Measurements from ENCODE around the gene MAN2A1.
"Not testable (repeated sequence)": the region's sequence is repeated elsewhere in the genome, so short reads cannot be mapped to it uniquely, and the experiment has no call there.

MAN2A1 gene

DNA sequence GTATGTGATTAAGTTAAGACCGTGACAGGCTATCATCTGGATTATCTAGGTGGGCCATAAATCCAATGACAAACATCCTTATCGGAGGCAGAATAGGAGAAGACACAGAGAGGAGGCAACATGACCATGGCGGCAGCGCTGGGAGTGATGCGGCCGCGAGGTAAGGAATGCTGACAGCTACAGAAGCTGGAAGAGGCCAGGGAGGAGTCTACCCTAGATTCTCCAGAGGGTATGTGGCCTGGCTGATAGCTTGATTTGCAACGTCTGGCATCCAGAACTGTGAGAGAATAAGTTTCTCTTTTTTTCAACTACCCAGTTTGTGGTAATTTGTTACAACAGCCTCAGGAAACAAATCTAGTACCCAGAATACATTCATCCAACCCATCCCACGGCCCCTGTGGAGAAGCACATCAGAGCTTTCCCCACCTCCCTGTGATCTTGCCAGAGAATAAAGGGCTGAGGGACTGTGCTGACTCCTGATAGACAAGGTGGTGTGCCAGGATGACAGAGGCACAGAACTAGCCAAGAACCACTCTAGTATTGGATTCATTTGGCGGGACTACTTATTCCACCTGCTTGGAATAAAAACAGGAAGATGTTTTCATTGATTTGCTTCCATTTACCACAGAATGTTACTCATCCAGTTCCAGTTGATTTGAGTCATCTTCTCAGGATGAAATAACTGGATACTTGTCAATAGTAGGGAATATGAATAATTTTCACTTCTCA, 187.4 kb downstream of the MAN2A1 start:
- no peak for DNase-seq

DNA sequence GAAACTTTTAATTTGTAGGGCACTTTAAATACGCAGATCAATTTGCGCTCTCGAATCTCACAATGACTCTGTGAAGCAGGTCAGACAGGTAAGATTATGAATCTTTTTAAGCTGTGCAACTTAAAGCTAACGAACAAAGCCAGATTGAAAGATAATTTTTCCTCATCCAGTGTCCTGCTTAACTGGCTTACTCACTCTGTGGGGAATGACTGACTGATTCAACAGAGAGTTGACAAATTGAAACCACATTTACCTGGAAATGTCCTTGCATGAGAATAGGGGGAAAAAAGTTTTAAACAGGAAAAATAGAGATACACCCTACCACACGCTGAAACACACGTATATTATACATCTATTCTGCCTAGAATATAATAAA, 187.9 kb downstream of the MAN2A1 start:
- DNase-seq = no peak

DNA sequence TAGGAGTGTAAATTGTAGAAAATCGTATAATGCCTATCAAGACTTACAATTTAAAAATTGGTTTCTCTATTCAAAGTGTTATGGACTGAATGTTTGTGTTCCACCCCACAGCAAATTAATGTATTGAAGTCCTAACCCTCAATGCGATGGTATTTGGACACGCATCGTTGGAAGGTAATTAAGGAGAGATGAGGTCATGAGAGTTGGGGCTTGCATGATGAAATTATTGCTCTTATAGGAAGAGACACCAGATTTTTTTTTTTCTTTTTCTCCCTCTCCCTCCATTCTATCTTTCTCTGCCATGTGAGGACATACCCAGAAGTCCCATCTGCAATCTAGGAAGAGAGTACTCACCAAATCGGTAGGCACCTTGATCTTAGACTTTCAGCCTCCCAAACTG, 189.2 kb downstream of the MAN2A1 start:
- DNase-seq = no peak

DNA sequence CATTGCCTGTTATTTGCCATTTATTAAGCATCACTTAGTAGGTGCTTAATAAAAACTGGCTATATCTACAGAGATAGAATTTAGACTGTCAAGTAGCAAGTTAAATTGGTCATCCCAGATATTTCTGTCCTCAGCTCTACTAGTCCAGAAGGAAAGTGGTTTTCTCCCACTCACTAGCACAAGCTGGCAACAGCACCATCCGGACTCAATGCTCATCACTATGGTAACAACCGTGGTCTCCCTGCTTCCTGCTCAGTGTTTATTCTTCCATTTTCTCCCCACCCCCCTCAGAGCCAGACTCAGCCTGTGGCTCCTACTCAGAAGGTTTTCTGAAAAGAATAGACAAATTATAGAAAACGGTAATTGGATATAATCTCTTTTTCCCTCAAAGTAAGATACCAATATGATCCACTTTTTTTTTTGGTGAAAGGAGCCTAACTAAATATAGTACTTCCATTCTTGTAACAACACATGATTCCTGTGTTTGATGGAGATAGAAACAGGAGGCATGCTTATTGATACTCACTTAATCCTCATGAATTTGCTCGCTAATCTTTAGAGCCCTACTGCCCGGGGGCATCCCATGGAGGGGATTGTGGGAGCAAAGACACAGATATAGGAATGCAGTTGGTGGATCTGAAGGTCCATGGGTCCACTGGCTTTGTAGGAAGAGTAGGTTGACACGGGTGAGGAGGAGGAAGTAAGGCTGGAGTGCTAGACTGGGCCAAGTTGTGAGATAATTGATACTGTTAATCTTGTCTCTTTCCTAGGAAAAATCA, 191.4 kb downstream of the MAN2A1 start:
- DNase-seq = no peak

DNA sequence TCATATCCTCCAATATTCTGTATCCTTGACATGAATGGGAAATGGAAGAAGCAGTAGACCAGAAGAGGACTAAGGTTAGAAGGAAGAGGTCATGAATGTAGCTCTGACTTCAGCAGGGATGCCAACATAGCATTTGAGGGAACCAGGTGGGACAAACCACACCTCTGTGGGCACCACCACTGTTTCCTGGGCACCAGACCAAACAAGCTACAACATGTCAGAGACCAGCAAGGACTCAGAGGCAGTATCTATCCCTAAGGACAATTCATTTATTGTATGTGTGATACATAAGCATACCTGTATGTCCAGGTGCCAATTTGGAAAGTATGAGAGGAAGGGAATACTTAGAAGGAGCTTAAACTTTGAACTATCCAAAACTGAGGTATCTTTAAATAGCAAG, 192.8 kb downstream of the MAN2A1 start:
- no peak for DNase-seq

DNA sequence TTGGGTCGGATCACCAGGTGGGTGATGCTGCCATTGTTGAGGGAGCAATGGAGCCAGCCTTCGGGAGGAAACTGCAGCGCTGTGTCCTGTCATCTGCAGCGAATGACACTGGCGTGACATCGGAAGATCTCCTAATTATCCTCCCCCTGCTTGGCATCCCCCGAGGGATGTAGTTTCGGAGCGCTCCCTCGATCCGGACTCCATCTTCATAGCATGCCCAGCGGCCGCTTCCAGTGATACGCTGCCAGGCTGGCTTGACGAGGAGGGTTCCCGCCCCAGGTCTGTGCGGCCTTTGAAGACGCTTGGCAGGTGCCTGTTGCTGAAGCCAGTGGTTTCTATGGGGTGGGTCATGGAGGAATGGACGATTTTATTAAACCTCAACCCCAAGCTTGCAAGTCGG, 194.9 kb downstream of the MAN2A1 start:
- no peak for DNase-seq

DNA sequence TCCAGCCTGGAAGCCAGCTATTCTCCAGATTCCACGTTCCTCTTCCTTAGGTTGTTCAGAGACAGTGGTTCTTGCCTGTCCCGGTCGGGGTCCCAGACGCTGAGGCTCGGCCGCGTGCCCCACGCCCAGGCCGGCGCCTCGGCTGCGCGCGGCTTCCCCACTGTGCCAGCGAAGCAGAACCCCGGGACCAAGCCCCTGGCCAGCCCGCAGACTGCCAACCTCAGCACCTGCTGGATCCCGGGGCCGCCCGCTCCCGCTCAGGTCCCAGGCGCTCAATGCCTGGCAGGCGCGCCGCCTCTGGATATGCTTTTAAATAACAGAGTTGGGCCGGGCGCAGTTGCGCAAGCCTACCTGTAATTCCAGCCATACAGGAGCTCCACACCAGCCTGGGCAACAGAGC, 195.5 kb downstream of the MAN2A1 start:
- no peak for DNase-seq

DNA sequence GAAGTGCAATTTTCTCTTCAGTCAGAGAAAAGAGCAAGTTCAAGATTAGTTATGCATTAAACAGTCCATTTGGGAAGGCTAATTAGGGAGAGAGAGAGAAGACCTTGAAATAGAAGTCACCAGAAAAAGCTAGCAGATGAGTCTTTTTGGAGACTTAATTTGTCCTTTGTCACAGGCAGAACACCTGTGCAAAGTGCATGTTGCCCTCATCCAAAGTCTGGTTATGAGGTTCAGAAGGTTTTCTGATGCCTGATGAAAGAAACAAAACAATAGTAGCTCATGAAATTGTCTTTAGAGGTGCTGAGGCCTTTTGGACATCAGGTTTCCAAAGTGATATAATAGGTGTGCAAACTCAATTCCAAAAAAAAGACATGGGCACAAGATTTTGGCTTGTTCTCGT, 199.3 kb downstream of the MAN2A1 start:
- DNase-seq = no peak

DNA sequence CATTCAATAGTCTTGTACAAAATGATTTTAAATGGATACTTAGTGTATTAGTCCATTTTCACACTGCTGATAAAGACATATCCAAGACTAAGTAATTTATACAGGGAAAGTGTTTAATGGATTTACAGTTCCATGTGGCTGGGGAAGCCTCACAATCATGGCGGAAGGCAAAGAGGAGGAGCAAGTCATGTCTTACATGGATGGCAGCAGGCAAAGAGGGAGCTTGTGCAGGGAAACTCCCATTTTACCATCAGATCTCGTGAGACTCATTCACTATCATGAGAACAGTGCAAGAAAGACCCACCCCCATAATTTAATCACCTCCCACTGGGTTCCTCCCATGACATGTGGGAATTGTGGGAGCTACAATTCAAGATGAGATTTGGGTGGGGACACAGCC, 203.5 kb downstream of the MAN2A1 start:
- DNase-seq = not testable (repeated sequence)

DNA sequence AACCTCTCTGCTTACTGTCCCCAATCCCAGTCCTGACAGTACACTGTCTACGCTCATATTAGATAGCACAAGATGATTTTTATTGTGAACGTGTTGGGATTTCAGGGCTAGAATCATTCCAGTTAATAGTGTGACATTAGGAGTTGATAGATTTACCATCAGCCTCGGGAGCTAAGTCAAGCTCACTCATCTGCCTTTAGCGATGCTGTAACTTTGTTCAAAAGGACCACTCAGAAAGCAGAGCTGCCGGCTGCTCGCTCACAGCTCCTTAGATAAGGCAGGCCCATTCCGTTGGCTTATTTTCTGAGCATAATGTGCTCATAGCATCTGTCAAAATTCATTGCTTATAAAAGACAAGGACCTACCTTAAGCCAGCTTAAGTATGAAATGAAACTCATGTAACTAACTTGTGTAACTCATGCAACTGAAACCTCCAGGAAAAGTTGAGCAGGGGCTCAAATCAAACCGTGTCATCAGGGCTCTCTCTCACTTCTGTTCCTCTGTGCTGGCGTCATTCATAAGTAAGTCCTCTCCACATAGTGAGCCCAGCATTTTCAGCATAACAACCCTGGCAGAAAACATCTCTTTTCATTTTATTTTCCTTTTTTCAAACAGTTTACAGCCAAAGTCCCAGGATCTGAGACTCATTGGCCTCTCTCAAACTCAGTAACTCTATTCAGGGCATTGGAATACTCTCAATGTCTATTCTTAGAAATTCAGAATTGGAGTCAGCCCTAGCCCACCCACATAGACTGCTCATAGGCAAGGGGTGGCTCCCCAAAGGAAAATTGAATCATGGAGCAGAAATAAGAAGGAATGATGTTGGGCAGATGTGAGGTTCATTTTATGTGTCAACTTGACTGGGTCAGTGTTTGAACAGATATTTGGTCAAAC, 208.8 kb downstream of the MAN2A1 start:
- no peak for DNase-seq

DNA sequence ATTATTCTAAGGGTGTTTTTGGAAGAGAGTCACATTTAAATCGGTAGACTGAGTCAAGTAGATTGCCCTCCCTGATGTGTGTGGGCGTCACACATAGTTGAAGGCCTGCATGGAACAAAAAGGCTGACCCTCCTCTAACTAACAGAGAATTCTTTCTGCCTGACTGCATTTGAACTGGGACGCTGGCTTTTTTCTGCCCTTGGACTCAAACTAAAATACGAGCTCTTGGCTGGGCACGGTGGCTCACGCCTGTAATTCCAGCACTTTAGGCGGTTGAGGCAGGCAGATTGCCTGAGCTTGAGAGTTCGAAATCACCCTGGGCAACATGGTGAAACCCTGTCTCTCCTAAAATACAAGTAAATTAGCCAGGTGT, 209.4 kb downstream of the MAN2A1 start:
- no peak for DNase-seq

DNA sequence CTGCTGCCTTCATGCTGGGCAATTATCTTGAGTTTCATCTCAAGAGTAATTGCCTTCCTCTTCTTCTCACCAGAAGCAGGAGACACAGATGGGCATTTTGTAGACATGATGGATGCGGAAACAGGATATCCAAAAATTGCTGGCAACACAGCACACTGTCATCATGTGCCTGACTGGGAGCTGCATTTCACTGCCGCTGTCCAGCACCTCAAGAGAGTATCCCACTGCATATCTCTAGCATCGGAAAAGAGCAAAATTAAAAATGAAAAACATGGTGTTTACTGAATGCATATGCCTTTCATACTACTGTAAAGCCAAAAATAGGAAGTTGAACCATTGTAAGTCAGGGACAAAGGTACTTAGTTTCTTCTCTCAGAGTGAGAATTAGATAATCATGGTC, 210.7 kb downstream of the MAN2A1 start:
- no peak for DNase-seq

DNA sequence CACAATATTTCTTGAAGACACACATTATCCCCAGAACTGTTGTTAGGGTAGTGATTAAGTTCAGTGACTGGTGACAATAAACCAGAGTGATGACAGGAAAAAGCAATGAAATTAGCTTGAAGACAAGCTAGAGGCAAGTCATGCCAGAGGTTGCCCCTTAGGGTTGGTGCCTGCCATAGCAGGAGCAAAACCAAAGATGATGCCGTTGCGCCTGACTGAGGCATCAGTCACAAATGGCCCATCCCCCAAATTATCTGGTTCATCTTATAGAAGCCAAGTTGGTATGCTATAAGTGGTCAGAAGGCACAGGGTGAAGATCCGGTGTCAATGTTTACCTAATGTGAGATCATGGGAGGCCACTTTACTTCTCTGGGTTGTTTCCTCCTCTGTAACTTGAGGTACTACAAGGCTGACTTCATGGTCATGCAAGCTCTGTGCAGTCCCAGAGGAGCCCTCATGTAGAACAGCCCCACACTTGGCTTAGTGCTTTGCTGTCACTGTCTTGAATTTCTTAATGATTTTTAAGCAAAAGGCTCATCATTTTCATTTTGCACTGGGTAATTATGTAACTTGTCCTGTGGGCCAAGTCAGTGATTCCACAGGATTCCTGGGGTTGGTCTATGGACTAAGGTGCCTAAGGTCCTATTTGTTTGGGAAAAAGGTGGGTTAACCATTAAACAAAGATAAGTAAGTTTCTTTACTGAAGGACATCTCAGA, 211.3 kb downstream of the MAN2A1 start:
- DNase-seq = no peak

DNA sequence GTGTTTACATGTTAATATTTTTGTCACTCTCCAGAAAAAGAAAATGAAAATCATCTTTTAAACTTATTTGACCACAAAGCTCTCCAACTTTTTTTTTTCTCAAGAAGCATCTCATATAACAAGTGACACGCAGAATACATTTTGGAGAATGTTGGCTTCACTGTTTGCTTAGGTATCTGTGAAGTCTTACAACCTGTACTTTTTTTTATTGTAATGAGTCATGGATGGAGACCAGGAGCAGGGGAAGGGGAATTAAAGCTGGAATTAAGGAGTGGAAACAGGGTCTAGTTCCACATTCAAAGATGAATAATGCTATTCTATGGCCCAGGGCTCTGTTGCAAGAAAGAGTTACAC, 211.9 kb downstream of the MAN2A1 start:
- no peak for DNase-seq

DNA sequence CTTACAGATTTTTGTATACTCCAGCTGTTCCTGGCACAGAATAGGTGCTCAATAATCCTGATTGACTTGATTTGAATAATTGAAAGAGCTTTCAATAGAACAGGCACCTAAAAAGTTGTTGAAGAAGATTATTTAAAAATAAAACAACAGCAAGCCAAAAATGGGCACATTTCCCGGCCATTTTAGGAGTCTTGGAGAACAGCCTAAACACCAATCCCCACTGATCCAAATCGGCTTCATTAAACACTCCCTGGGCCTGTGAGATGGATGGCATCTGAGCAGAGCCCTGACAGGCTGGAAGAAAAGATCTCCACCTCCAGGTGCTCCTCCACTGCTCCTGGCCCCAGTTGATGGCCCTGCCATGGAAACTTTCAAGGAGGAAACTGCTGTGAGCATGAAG, 213.3 kb downstream of the MAN2A1 start:
- DNase-seq = no peak

DNA sequence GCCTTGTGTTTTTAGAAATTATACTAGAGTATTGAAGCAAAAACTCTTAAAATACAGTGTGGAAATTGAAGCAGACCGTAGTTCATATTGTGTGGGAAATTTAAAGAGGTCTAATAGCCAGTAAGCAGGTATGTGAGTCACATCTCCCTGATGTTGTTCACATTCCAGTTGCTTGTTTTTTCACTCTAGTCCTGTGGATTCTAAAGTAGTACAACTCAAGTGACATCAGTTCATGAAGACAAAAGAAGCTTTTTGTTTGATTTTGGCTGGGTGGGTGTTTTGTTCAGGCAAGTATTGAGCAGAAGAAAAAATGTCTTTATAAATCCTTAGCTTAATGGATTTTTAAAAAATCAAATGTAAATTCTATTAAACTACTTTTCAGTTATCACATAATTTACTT, 216.2 kb downstream of the MAN2A1 start:
- no peak for DNase-seq

DNA sequence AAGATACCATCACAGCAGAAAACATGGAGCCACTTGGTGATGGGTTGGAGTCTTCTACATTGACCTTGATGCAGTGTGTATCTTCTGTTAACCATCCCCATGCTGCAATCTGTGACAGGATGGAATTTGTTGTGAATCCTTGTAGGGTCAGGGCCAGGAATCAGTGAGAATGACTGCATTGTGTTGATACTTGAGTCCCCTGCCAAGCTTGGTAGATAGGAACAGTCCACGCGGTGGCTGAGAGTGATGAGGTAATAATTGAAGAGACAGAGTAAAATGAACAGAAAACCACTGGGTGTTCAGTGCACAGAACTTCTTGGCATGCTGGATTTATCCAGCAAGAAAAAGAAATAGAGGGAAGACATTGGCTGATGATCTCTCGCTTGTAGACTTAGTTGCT, 217.5 kb downstream of the MAN2A1 start:
- no peak for DNase-seq

DNA sequence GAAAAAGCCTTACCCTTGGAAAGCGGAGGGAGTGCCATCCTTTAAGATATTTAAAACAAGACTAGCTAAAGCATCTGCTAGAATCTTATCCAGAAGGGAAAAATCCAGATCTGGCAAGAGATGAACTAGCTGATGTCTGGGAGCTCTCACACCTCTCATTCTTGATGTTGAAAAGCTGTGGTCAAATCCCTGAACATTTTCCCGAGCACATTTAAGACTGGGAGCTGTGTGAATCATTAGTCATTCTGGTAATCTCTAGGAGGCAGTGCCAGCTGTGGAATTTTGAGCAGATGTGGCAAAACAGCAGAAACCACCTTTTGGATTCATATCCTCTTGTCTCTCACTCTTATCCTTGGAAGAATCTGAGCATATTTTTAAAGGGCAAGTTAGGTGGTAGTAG, 218.0 kb downstream of the MAN2A1 start:
- no peak for DNase-seq

DNA sequence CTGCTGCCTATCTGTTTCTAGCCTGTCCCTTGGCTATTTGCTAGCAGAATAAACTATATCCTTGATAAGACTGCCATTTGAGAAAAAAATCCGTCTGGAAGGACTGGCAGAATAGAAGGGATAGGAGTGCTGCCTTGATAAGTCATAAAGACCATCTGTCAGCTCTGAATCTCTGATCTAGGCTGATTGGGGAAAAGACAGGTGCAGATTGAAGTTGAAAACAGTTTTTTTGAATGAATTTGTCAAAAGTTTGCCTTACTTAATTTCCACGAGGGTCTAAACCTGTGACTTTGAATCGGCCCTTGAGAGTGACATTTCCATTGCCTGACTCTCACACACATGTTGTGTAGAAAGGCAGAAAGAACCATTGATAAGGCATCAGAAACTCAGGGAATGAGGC, 218.6 kb downstream of the MAN2A1 start:
- no peak for DNase-seq

DNA sequence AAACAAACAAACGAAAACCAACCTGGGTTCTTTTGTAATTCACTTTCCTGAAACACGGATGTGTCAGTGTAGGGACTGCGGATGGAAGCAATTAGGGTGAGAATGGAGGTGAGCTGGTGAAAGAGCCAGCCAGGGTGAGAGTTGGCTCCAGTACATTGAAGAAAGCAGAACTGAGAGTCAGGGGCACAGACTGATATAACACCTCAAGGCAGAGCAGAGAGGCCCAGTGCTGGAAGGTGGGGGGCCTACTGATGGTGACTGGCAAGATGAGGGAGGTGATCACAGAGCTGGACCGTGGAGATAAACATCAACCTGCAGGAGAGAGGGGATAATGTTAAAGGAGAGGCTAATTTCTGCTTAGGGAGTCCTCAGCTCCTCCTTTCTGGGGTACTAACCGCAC, 221.1 kb downstream of the MAN2A1 start:
- no peak for DNase-seq

DNA sequence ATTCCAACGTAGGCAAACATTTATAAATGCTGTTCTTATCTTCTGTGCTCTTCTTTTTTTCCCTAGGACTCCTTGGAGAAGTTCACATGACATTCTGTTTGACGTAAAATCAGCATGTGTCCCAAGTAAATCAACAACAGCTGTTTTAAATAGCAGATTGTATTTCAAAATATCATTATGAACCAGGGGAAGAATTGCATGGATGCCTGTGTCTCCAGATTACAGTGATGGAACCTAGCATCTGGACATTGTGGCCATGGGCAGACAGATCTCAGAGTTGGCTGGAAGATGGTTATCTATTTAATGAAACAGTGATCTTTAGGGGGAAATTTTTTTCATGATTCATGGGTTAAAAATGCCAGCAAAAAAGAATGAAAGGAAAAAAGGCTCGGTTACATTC, 222.0 kb downstream of the MAN2A1 start:
- DNase-seq = no peak

DNA sequence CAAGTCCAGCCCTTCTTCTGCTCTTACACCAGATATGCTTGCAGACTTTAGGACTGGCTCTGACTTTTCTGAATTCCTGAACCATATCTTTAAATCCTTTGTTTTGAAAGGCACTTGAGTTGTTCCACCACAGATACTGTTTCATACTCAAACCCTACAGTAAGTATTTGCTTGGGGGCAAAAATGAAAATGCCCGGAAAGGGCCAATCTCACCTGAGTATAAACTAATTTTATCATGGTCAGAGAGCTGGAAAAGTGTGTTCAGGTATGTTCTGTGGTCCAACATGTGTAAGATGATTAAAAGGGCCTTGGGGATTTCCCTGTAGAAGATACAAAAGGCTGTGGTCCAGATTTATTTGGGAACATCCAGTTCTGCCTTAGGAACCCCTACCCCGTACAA, 225.2 kb downstream of the MAN2A1 start:
- DNase-seq = no peak

DNA sequence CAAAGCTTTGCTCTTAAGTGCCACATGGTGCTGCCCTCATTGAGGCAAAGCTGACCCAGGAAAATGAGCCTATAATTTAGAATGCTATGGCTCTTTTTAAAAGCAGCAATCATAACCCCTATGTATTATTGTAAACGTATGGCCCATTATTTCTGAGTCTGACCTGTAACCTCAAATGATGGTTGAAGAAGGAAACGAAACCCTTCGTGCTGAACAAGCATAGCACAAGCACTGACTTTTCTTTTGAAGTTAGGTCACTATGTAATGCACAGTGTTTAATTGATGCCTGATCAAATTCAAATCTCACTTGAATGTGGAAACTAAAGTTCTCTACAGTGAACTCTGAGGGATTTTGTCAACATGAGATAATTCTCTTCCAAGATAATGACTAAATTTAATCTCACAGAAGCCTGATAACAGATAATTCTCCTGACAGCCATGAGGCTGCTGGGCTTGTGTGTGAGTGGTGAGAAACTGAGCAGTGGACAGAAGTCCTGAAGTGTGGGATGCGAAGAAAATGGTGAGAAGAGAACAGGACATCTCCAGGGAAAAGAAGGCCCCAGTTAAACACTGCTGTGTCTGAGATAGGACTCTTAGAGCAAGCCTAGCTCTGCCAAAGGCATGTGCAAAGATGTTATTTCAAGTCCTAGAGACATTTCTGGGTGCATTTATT, 226.9 kb downstream of the MAN2A1 start:
- no peak for DNase-seq
